ENCODE results near the gene RND2.

RND2 gene

GRCh38 chr17:43070257-43070656, 45.2 kb downstream of the RND2 start:
- H3K27ac ChIP-seq (ENCODE audit: low read length), result no peak overlapping the region
- H4K20me1 ChIP-seq (ENCODE audit: insufficient read depth, low read length), result no peaks in the 10 kb centered on the region
- TF ChIP-seq EZH2phosphoT487 (IDR thresholded peaks at IDR 0.05; ENCODE audit: low read depth), result no peak
- no peak for TF ChIP-seq CTCF (IDR thresholded peaks at IDR 0.05; ENCODE audit: low read depth, low read length)
- no peak overlapping the region for H3K9ac ChIP-seq (ENCODE audit: low read length)
- no peak overlapping the region for H3K4me2 ChIP-seq (ENCODE audit: low read length)
- H3K27me3 ChIP-seq (ENCODE audit: low read depth, low read length), result no peaks in the 10 kb centered on the region
- no peaks in the 10 kb centered on the region for H3K9me3 ChIP-seq (ENCODE audit: insufficient read depth, low read length)
- H3K36me3 ChIP-seq (replicated peaks; ENCODE audit: low read depth, low read length), result peaks cover 42% of the 10 kb centered on the region
- H3K4me1 ChIP-seq (ENCODE audit: low read length), result no peaks in the 10 kb centered on the region
- H3K4me3 ChIP-seq (ENCODE audit: low read length), result no peak overlapping the region
- no peaks in the 10 kb centered on the region for H3K79me2 ChIP-seq (ENCODE audit: low read length)
- no peak overlapping the region for H2AFZ ChIP-seq (ENCODE audit: low read depth, low read length)

- Histone ChIP-seq H2AFZ (ENCODE audit: low read depth, low read length) (no peak overlapping the region), H3K36me3 (replicated peaks; ENCODE audit: low read depth, low read length) (peaks cover 38% of the 10 kb centered on the region), H3K9me3 (ENCODE audit: insufficient read depth, low read length) (no peaks in the 10 kb centered on the region), H4K20me1 (ENCODE audit: insufficient read depth, low read length) (no peaks in the 10 kb centered on the region), H3K79me2 (ENCODE audit: low read length) (no peaks in the 10 kb centered on the region), H3K4me3 (ENCODE audit: low read length) (no peak overlapping the region), H3K27me3 (ENCODE audit: low read depth, low read length) (no peaks in the 10 kb centered on the region), H3K4me1 (ENCODE audit: low read length) (no peaks in the 10 kb centered on the region), H3K4me2 (ENCODE audit: low read length) (no peak overlapping the region), H3K27ac (ENCODE audit: low read length) (no peak overlapping the region), H3K9ac (ENCODE audit: low read length) (no peak overlapping the region)
- no peak for TF ChIP-seq EZH2phosphoT487 (IDR thresholded peaks at IDR 0.05; ENCODE audit: low read depth)
- no peak for TF ChIP-seq CTCF (IDR thresholded peaks at IDR 0.05; ENCODE audit: low read depth, low read length)
These were observed 45.8 kb downstream of the RND2 start for GRCh38 chr17:43070872-43071271.

- H3K4me2 ChIP-seq (ENCODE audit: low read length), result no peak overlapping the region
- no peaks in the 10 kb centered on the region for H4K20me1 ChIP-seq (ENCODE audit: insufficient read depth, low read length)
- H3K27ac ChIP-seq (ENCODE audit: low read length), result no peak overlapping the region
- TF ChIP-seq EZH2phosphoT487 (IDR thresholded peaks at IDR 0.05; ENCODE audit: low read depth) (no peak), CTCF (IDR thresholded peaks at IDR 0.05; ENCODE audit: low read depth, low read length) (no peak)
- peaks cover 30% of the 10 kb centered on the region for H3K36me3 ChIP-seq (replicated peaks; ENCODE audit: low read depth, low read length)
- H3K9ac ChIP-seq (ENCODE audit: low read length), result no peak overlapping the region
- H3K4me1 ChIP-seq (ENCODE audit: low read length), result no peaks in the 10 kb centered on the region
- no peak overlapping the region for H2AFZ ChIP-seq (ENCODE audit: low read depth, low read length)
- no peak overlapping the region for H3K4me3 ChIP-seq (ENCODE audit: low read length)
- no peaks in the 10 kb centered on the region for H3K9me3 ChIP-seq (ENCODE audit: insufficient read depth, low read length)
- no peaks in the 10 kb centered on the region for H3K79me2 ChIP-seq (ENCODE audit: low read length)
- no peaks in the 10 kb centered on the region for H3K27me3 ChIP-seq (ENCODE audit: low read depth, low read length)
These were observed 49.8 kb downstream of the RND2 start for GRCh38 chr17:43074869-43075268.

- Histone ChIP-seq H4K20me1 (ENCODE audit: insufficient read depth, low read length) (no peaks in the 10 kb centered on the region), H2AFZ (ENCODE audit: low read depth, low read length) (no peak overlapping the region), H3K9ac (ENCODE audit: low read length) (no peak overlapping the region), H3K79me2 (ENCODE audit: low read length) (no peaks in the 10 kb centered on the region; the same call in 1 of the 2 replicates), H3K4me2 (ENCODE audit: low read length) (no peak overlapping the region), H3K36me3 (replicated peaks; ENCODE audit: low read depth, low read length) (peaks cover 30% of the 10 kb centered on the region), H3K27me3 (ENCODE audit: low read depth, low read length) (no peaks in the 10 kb centered on the region), H3K4me1 (ENCODE audit: low read length) (no peaks in the 10 kb centered on the region), H3K9me3 (ENCODE audit: insufficient read depth, low read length) (no peaks in the 10 kb centered on the region), H3K27ac (ENCODE audit: low read length) (no peak overlapping the region), H3K4me3 (ENCODE audit: low read length) (no peak overlapping the region)
- TF ChIP-seq CTCF (IDR thresholded peaks at IDR 0.05; ENCODE audit: low read depth, low read length), result no peak
- TF ChIP-seq EZH2phosphoT487 (IDR thresholded peaks at IDR 0.05; ENCODE audit: low read depth), result no peak
These were observed 54.7 kb downstream of the RND2 start for GRCh38 chr17:43079641-43080302.
